Esophagus squamous epithelium (tissue), 5 donors: ENCODE measurements around the gene TPI1. TPM values are rescaled to one million over a fixed set of nuclear protein-coding genes. Genes with fewer than 3 reads are reported as not detected.

Experiments used
- DNase-seq: peaks from one replicate; lab custom pipeline; 2025; lab: John Stamatoyannopoulos, UW
- H3K27ac ChIP-seq, 4 donors: fragments of 200-600 bp; sonication (generic); one replicate each; pipeline ENCODE4 v1.5.1; 2016 to 2019; ENCODE audit warnings: mild to moderate bottlenecking in 1 of 4
- H3K27me3 ChIP-seq, 4 donors: fragments of 200-600 bp; sonication (generic); 1 replicate in 3 of 4; 2 replicates in 1 of 4; pipeline versions ENCODE4 v1.5.1 to v1.6.0; 2017 to 2021; ENCODE audit warnings: antibody characterized with exemption in 1 of 4
- H3K36me3 ChIP-seq, 3 donors: fragments of 200-600 bp; sonication (generic); one replicate each; pipeline ENCODE4 v1.5.1; 2016 to 2019
- H3K4me1 ChIP-seq, 3 donors: fragments of 200-600 bp; sonication (generic); one replicate each; pipeline ENCODE4 v1.5.1; 2017 to 2019
- H3K4me3 ChIP-seq, 4 donors: fragments of 200-600 bp; sonication (generic); 1 replicate in 3 of 4; 2 replicates in 1 of 4; pipeline ENCODE4 v1.5.1; 2016 to 2019; ENCODE audit warnings: mild to moderate bottlenecking in 2 of 4, moderate library complexity in 1 of 4
- H3K9me3 ChIP-seq, 3 donors: fragments of 200-600 bp; sonication (generic); one replicate each; pipeline ENCODE4 v1.5.1; 2016 to 2019
- POLR2A ChIP-seq, 4 donors: fragments of 450-650 bp; IDR thresholded peaks; one replicate each; pipeline ENCODE4 v1.6.1; 2017; ENCODE audit warnings: antibody characterized with exemption in 4 of 4, mild to moderate bottlenecking in 4 of 4, moderate library complexity in 3 of 4
- WGBS, 2 donors: methylation state at CpG; one replicate each; pipeline ENCODE4 v1.1.5; 2018; 5-methylcytosine and 5-hydroxymethylcytosine counted together
- intact Hi-C: fragments of 100-400 bp; cut with DNase I; formaldehyde crosslinking; loops from one replicate; pipeline ENCODE4 v1.15.0; 2022
- total RNA-seq, 4 donors: library from RNA; depleted of rRNA; stranded (reverse); fragments of >200 nt; gene quantifications; one replicate each; pipeline ENCODE4 v1.1.0, GENCODE V29; 2016
- TF ChIP-seq, protein P1 (sequence below), 6 experiments: fragments of 450-650 bp in 4 of 6; fragments of 200-600 bp in 2 of 6; sonication (generic) in 2 of 6; IDR thresholded peaks; one replicate each; pipeline ENCODE4 v1.5.1; 2016 to 2019; ENCODE audit warnings: antibody characterized with exemption in 6 of 6, mild to moderate bottlenecking in 4 of 6, moderate library complexity in 4 of 6
- donor health status: DM: yes; HTN: yes; CAD: no.

Gene TPI1
- total RNA-seq, 4 donors from 2014 or later = 547 to 938 (median 723) TPM

- H3K4me3 ChIP-seq = no peak overlapping the region
- H3K4me1 ChIP-seq = peaks cover 3 to 15% (median 3%) of the 10 kb centered on the region in 3 donors
- H3K27me3 ChIP-seq = no peaks in the 10 kb centered on the region
- TF ChIP-seq, protein P1, sequence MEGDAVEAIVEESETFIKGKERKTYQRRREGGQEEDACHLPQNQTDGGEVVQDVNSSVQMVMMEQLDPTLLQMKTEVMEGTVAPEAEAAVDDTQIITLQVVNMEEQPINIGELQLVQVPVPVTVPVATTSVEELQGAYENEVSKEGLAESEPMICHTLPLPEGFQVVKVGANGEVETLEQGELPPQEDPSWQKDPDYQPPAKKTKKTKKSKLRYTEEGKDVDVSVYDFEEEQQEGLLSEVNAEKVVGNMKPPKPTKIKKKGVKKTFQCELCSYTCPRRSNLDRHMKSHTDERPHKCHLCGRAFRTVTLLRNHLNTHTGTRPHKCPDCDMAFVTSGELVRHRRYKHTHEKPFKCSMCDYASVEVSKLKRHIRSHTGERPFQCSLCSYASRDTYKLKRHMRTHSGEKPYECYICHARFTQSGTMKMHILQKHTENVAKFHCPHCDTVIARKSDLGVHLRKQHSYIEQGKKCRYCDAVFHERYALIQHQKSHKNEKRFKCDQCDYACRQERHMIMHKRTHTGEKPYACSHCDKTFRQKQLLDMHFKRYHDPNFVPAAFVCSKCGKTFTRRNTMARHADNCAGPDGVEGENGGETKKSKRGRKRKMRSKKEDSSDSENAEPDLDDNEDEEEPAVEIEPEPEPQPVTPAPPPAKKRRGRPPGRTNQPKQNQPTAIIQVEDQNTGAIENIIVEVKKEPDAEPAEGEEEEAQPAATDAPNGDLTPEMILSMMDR (IDR thresholded peaks at IDR 0.05) = no peak
- no peak for TF ChIP-seq POLR2A (IDR thresholded peaks at IDR 0.05)
- DNase-seq = no peak
- no peak overlapping the region for H3K27ac ChIP-seq
- intact Hi-C loops = no loop called here
- H3K36me3 ChIP-seq = no peaks in the 10 kb centered on the region
- no peaks in the 10 kb centered on the region for H3K9me3 ChIP-seq
- WGBS, 2 donors = 72 to 91% methylated on average over 3 of the region's 3 CpGs
These were observed 27.0 kb downstream of the TPI1 start for GRCh38 chr12:6894321-6894720.

GRCh38 chr12:6896846-6897435 lies 29.6 kb downstream of the TPI1 start:
- TF ChIP-seq, protein P1 (IDR thresholded peaks at IDR 0.05) = no peak
- TF ChIP-seq POLR2A (IDR thresholded peaks at IDR 0.05) = no peak
- no peak for DNase-seq
- intact Hi-C loops = no loop called here
- WGBS, 2 donors = 69 to 81% methylated on average over 6 of the region's 6 CpGs
- no peaks in the 10 kb centered on the region for H3K27me3 ChIP-seq
- no peak overlapping the region for H3K4me3 ChIP-seq
- no peaks in the 10 kb centered on the region for H3K9me3 ChIP-seq
- peaks cover 0 to 11% (median 0%) of the 10 kb centered on the region in 3 donors for H3K4me1 ChIP-seq
- no peaks in the 10 kb centered on the region for H3K36me3 ChIP-seq
- H3K27ac ChIP-seq = no peak overlapping the region

DNA sequence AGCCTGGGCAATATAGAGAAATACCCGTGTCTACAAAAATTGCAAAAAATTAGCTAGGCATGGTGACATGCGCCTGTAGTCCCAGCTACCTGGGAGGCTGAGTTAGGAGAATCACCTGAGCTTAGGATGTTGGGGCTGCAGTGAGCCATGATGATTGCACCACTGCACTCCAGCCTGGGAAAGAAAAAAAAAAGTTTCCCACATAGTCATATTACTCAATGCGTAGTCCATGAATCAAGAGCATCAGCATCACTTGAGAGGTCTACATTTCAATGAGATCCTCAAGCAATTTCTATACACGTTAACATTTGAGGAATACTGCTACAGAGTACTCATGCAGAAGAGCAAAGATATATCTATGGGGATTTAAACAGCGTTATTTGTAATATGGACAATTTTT lies 32.1 kb downstream of the TPI1 start:
- Histone ChIP-seq H3K27me3 (no peaks in the 10 kb centered on the region), H3K27ac (no peak overlapping the region), H3K4me1 (peaks cover 0 to 16% (median 3%) of the 10 kb centered on the region in 3 donors), H3K36me3 (no peaks in the 10 kb centered on the region), H3K4me3 (no peak overlapping the region), H3K9me3 (no peaks in the 10 kb centered on the region)
- intact Hi-C loops = no loop called here
- WGBS, 2 donors = 68 to 73% methylated on average over 4 to 5 of the region's 5 CpGs
- TF ChIP-seq POLR2A (IDR thresholded peaks at IDR 0.05) = no peak
- TF ChIP-seq, protein P1 (IDR thresholded peaks at IDR 0.05) = no peak
- DNase-seq = no peak

DNA sequence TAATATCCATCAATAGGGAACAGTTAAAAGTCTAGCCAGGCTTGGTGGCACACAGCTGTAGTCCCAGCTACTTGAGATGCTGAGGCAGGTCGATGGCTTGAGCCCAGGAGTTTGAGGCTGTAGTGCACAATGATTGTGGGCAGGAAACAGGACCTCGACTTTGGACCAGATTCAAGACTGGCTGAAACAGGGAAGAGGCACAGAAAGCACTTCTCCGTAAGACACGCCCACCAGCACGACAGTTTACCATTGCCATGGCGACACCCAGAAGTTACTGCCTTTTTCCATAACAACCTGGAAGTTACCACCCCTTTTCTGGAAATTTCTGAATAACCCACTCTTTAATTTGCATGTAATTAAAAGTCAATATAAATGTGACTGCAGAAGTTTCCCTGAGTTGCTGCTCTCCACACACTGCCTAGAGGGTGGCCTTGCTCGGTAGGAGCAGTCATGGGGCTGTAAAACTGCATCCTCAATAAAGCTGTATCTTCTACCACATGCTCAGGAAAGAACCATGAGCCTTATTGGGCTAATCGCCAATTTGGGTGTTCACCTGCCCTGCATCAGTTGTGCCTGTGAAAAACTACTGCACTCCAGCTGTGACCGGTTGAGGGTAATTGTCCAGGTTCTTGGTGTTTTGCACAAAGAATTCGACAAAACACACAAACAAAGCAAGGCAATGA lies 32.6 kb downstream of the TPI1 start:
- TF ChIP-seq, protein P1 (IDR thresholded peaks at IDR 0.05) = no peak
- no peak for TF ChIP-seq POLR2A (IDR thresholded peaks at IDR 0.05)
- H3K27me3 ChIP-seq = no peaks in the 10 kb centered on the region
- H3K4me3 ChIP-seq = no peak overlapping the region
- no peak for DNase-seq
- H3K4me1 ChIP-seq = peaks cover 0 to 19% (median 4%) of the 10 kb centered on the region in 3 donors
- intact Hi-C loops = no loop called here
- no peaks in the 10 kb centered on the region for H3K36me3 ChIP-seq
- WGBS, 2 donors = 47 to 51% methylated on average over 8 to 10 of the region's 10 CpGs
- peak overlapping the region in 2 of 4 donors; percentile 4 to 7 for H3K27ac ChIP-seq
- no peaks in the 10 kb centered on the region for H3K9me3 ChIP-seq

DNA sequence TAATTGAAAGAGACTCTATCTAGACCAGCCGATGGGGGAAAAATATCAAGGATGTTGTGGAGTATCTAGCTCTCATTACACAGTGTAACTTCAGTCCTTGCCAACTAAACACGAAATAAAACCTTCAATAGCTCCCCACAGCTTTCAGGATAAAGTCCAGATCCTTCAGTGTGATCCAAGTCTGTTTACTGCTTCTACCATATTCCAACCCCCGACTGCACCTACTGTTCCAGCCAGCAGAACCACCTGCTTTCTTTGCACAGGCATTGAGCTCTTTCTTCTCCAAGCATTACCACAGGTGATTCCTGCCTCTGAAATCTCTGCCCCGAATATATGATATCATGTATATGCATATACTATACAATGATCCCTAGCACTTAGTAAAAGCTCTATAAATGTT lies 35.1 kb downstream of the TPI1 start:
- DNase-seq = no peak
- Histone ChIP-seq H3K36me3 (peaks cover 0 to 11% (median 0%) of the 10 kb centered on the region in 3 donors), H3K27me3 (no peaks in the 10 kb centered on the region), H3K4me3 (no peak overlapping the region), H3K9me3 (no peaks in the 10 kb centered on the region), H3K27ac (no peak overlapping the region), H3K4me1 (peaks cover 0 to 27% (median 9%) of the 10 kb centered on the region in 3 donors)
- WGBS, 2 donors = 80 to 85% methylated on average over 4 of the region's 4 CpGs
- TF ChIP-seq, protein P1 (IDR thresholded peaks at IDR 0.05) = no peak
- no peak for TF ChIP-seq POLR2A (IDR thresholded peaks at IDR 0.05)
- intact Hi-C loops = no loop called here
